SK-N-SH treated with all-trans-retinoic acid at 6 μM for 48 hours (cell line): ENCODE data around the gene AP1AR.

Source experiments
- ATAC-seq: fragments of 200-7000 bp; cut with Tn5 transposase; 3 replicates; pipeline ENCODE4 v1.9.1; 2020; ENCODE audit warnings: mild to moderate bottlenecking, moderate library complexity
- ARNTL ChIP-seq: fragments of 450-650 bp; formaldehyde crosslinking; IDR thresholded peaks from 2 replicates; pipeline ENCODE4 v1.5.0; 2020; ENCODE audit warnings: low read depth, mild to moderate bottlenecking, moderate library complexity, borderline replicate concordance
- BACH2 ChIP-seq: fragments of 250-450 bp; sonication (Bioruptor Pico); IDR thresholded peaks from 2 replicates; pipeline ENCODE4 v1.9.0; 2021; ENCODE audit warnings: mild to moderate bottlenecking, borderline replicate concordance
- CSDC2 ChIP-seq: fragments of 250-450 bp; sonication (Bioruptor Pico); IDR thresholded peaks from 2 replicates; pipeline ENCODE4 v1.5.0; 2020; ENCODE audit warnings: mild to moderate bottlenecking, moderate library complexity
- CSRNP3 ChIP-seq: fragments of 250-450 bp; sonication (Bioruptor Pico); IDR thresholded peaks from 2 replicates; pipeline ENCODE4 v1.5.1; 2021; ENCODE audit warnings: mild to moderate bottlenecking, moderate library complexity
- ESRRG ChIP-seq: fragments of 250-450 bp; sonication (Bioruptor Pico); IDR thresholded peaks from 2 replicates; pipeline ENCODE4 v1.6.1; 2021; ENCODE audit warnings: mild to moderate bottlenecking
- GLIS3 ChIP-seq: fragments of 250-450 bp; sonication (Bioruptor Pico); IDR thresholded peaks from 2 replicates; pipeline ENCODE4 v1.5.0; 2020; ENCODE audit warnings: mild to moderate bottlenecking, moderate library complexity
- OSR1 ChIP-seq: fragments of 250-450 bp; sonication (Bioruptor Pico); IDR thresholded peaks from 2 replicates; pipeline ENCODE4 v1.8.0; 2022; ENCODE audit warnings: moderate library complexity, mild to moderate bottlenecking, inconsistent platforms
- PATZ1 ChIP-seq: fragments of 250-450 bp; sonication (Bioruptor Pico); IDR thresholded peaks from 2 replicates; pipeline ENCODE4 v1.8.0; 2020; ENCODE audit warnings: mild to moderate bottlenecking, moderate library complexity, borderline replicate concordance
- PPARA ChIP-seq: fragments of 250-450 bp; sonication (Bioruptor Pico); IDR thresholded peaks from 2 replicates; pipeline ENCODE4 v1.5.0; 2020; ENCODE audit warnings: mild to moderate bottlenecking, borderline replicate concordance
- RARB ChIP-seq: fragments of 250-450 bp; sonication (Bioruptor Pico); IDR thresholded peaks from 2 replicates; pipeline ENCODE4 v1.8.0; 2021; ENCODE audit warnings: mild to moderate bottlenecking, moderate library complexity
- TCF4 ChIP-seq: fragments of 250-450 bp; sonication (Bioruptor Pico); IDR thresholded peaks from 2 replicates; pipeline ENCODE4 v1.8.0; 2021; ENCODE audit warnings: mild to moderate bottlenecking, moderate library complexity, borderline replicate concordance
- TSHZ2 ChIP-seq: fragments of 250-450 bp; sonication (Bioruptor Pico); IDR thresholded peaks from 2 replicates; pipeline ENCODE4 v1.5.0; 2020; ENCODE audit warnings: mild to moderate bottlenecking, moderate library complexity
- ZC3H10 ChIP-seq: fragments of 250-450 bp; sonication (Bioruptor Pico); IDR thresholded peaks from 2 replicates; pipeline ENCODE4 v1.5.1; 2021; ENCODE audit warnings: mild to moderate bottlenecking, moderate library complexity
- ZFP3 ChIP-seq: fragments of 250-450 bp; sonication (Bioruptor Pico); IDR thresholded peaks from 2 replicates; pipeline ENCODE4 v1.5.0; 2020; ENCODE audit warnings: mild to moderate bottlenecking, moderate library complexity
- ZFP30 ChIP-seq: fragments of 450-650 bp; formaldehyde crosslinking; IDR thresholded peaks from 2 replicates; pipeline ENCODE4 v1.5.0; 2022; ENCODE audit warnings: mild to moderate bottlenecking, moderate library complexity
- ZNF565 ChIP-seq: fragments of 450-650 bp; formaldehyde crosslinking; conservative IDR thresholded peaks from 2 replicates; pipeline ENCODE4 v1.5.0; 2020; ENCODE audit warnings: low read depth, mild to moderate bottlenecking, moderate library complexity
- ZNF70 ChIP-seq: fragments of 450-650 bp; formaldehyde crosslinking; IDR thresholded peaks from 2 replicates; pipeline ENCODE4 v1.5.0; 2020; ENCODE audit warnings: mild to moderate bottlenecking, moderate library complexity
- ZNF8 ChIP-seq: fragments of 450-650 bp; formaldehyde crosslinking; IDR thresholded peaks from 2 replicates; pipeline ENCODE4 v1.5.0; 2020; ENCODE audit warnings: mild to moderate bottlenecking, moderate library complexity
- TF ChIP-seq, protein P1 (sequence below): fragments of 250-450 bp; sonication (Bioruptor Pico); IDR thresholded peaks from 2 replicates; pipeline ENCODE4 v1.8.0; 2021; ENCODE audit warnings: low read depth, mild to moderate bottlenecking, moderate library complexity, borderline replicate concordance

Gene AP1AR

GRCh38 chr4:112253382-112254000 is 21.9 kb downstream of the AP1AR start:
- no peak for TF ChIP-seq ZNF8
- TF ChIP-seq ARNTL = no peak
- no peak for TF ChIP-seq CSRNP3 (CRISPR knock-in tag)

GRCh38 chr4:112257098-112257497 is 25.5 kb downstream of the AP1AR start:
- TF ChIP-seq ZNF8 = no peak
- TF ChIP-seq ESRRG = no peak
- no peak for TF ChIP-seq ZFP30 (CRISPR knock-in tag)
- no peak for TF ChIP-seq ZC3H10 (CRISPR knock-in tag)
- no peak for TF ChIP-seq ZNF565
- TF ChIP-seq ZNF70 (CRISPR knock-in tag) = no peak
- no peak for TF ChIP-seq CSDC2 (CRISPR knock-in tag)
- no peak for TF ChIP-seq RARB (CRISPR knock-in tag)
- TF ChIP-seq CSRNP3 (CRISPR knock-in tag) = no peak
- TF ChIP-seq GLIS3 (CRISPR knock-in tag) = no peak
- no peak for TF ChIP-seq TCF4
- TF ChIP-seq ARNTL = no peak
- TF ChIP-seq, protein P1, sequence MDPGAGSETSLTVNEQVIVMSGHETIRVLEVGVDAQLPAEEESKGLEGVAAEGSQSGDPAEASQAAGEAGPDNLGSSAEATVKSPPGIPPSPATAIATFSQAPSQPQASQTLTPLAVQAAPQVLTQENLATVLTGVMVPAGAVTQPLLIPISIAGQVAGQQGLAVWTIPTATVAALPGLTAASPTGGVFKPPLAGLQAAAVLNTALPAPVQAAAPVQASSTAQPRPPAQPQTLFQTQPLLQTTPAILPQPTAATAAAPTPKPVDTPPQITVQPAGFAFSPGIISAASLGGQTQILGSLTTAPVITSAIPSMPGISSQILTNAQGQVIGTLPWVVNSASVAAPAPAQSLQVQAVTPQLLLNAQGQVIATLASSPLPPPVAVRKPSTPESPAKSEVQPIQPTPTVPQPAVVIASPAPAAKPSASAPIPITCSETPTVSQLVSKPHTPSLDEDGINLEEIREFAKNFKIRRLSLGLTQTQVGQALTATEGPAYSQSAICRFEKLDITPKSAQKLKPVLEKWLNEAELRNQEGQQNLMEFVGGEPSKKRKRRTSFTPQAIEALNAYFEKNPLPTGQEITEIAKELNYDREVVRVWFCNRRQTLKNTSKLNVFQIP (CRISPR knock-in tag) = no peak
- no peak for ATAC-seq

More at GRCh38 chr4:112253382-112254000, 21.9 kb downstream of the AP1AR start:
- ATAC-seq = no peak

GRCh38 chr4:112266823-112267222 is 35.2 kb downstream of the AP1AR start:
- TF ChIP-seq TSHZ2 (no peak), GLIS3 (CRISPR knock-in tag) (no peak), PATZ1 (CRISPR knock-in tag) (no peak), ZFP3 (CRISPR knock-in tag) (no peak), ARNTL (no peak), ZFP30 (CRISPR knock-in tag) (no peak), PPARA (CRISPR knock-in tag) (no peak), OSR1 (CRISPR knock-in tag) (no peak)
- TF ChIP-seq, all 23 proteins: peak for 0
- peak; percentile 67 for ATAC-seq

DNA sequence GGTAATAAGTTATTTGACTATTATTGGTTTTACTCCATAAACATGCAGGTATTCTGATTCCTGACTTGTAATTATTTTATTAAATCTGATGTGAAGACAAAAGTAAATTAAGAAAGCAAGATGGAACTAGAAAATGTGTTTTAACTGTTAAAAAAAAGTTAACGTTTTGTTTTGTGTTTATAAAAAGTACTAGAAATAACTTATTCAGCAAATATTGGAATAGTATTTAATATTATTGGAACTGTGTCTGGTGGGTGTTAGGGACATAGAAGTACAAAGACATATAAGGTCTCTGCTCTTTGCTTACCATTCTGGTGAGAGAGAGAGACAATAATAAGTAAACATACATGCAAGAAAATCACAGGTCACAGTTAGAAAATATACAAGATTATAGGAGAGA is 38.5 kb downstream of the AP1AR start:
- ATAC-seq = no peak
- no peak for TF ChIP-seq TSHZ2
- no peak for TF ChIP-seq ZC3H10 (CRISPR knock-in tag)
- TF ChIP-seq ZNF8 = no peak
- TF ChIP-seq OSR1 (CRISPR knock-in tag) = no peak
- TF ChIP-seq CSDC2 (CRISPR knock-in tag) = no peak
- no peak for TF ChIP-seq ZFP3 (CRISPR knock-in tag)
- no peak for TF ChIP-seq RARB (CRISPR knock-in tag)
- no peak for TF ChIP-seq BACH2
- TF ChIP-seq ARNTL = no peak
- TF ChIP-seq GLIS3 (CRISPR knock-in tag) = no peak
- no peak for TF ChIP-seq PATZ1 (CRISPR knock-in tag)
- TF ChIP-seq ESRRG = no peak
